ENCODE results near the gene RBM38.

- TF ChIP-seq POLR2A (IDR thresholded peaks at IDR 0.05; ENCODE audit: low read depth, low read length) (no peak), POLR2AphosphoS5 (IDR thresholded peaks at IDR 0.05; ENCODE audit: low read depth, low read length) (no peak), TAF1 (IDR thresholded peaks at IDR 0.05; ENCODE audit: borderline replicate concordance, low read depth, low read length) (no peak)
Measured at GRCh38 chr20:57417051-57417689, 26.0 kb downstream of the RBM38 start.

Measured in GM12892 (cell line).